GM18873 (cell line): ENCODE results near the gene KIAA0040.
A peak's percentile ranks its signal among the peaks of the same experiment; 100 is the strongest.

Experiments
- ATAC-seq: cut with Tn5 transposase; IDR thresholded peaks from one replicate; pipeline ENCODE4 v1.9.1; 2021; ENCODE audit warnings: mild to moderate bottlenecking, moderate library complexity, moderate number of reproducible peaks; ENCODE audit not compliant: unreplicated experiment, low FRiP score

Gene KIAA0040

GRCh38 chr1:175192630-175193526 is at the start of gene KIAA0040:
KIAA0040 (minus strand) TSS chr1:175192776; CDS start chr1:175161013, 31,763 bp downstream.
- peak; percentile 37 for ATAC-seq

GRCh38 chr1:175237389-175237788 is 44.8 kb upstream of the KIAA0040 start:
- peak; percentile 78 for ATAC-seq

- no peak for ATAC-seq
Observed at GRCh38 chr1:175234639-175235038, 42.1 kb upstream of the KIAA0040 start.

GRCh38 chr1:175232335-175232734 is 39.8 kb upstream of the KIAA0040 start:
- ATAC-seq, result no peak

GRCh38 chr1:175225805-175226129 is 33.2 kb upstream of the KIAA0040 start:
- ATAC-seq, result peak; percentile 32

- ATAC-seq, result no peak
Observed at GRCh38 chr1:175222296-175222938, 29.8 kb upstream of the KIAA0040 start.

- no peak for ATAC-seq
Observed at GRCh38 chr1:175221557-175222175, 29.1 kb upstream of the KIAA0040 start.

GRCh38 chr1:175220853-175221556 is 28.4 kb upstream of the KIAA0040 start:
- ATAC-seq, result no peak

- no peak for ATAC-seq
Observed at GRCh38 chr1:175219774-175220173, 27.2 kb upstream of the KIAA0040 start.

GRCh38 chr1:175218786-175219434 is 26.3 kb upstream of the KIAA0040 start:
- ATAC-seq, result no peak

- ATAC-seq, result no peak
Observed at GRCh38 chr1:175217721-175218531, 25.4 kb upstream of the KIAA0040 start.

- no peak for ATAC-seq
Observed at GRCh38 chr1:175216444-175216843, 23.9 kb upstream of the KIAA0040 start.

- no peak for ATAC-seq
Observed at GRCh38 chr1:175211656-175212055, 19.1 kb upstream of the KIAA0040 start.

- no peak for ATAC-seq
Observed at GRCh38 chr1:175210744-175211143, 18.2 kb upstream of the KIAA0040 start.

GRCh38 chr1:175209493-175209921 is 16.9 kb upstream of the KIAA0040 start:
- ATAC-seq, result peak; percentile 9

- ATAC-seq, result peak; percentile 85
Observed at GRCh38 chr1:175208773-175209492, 16.4 kb upstream of the KIAA0040 start.

- ATAC-seq, result no peak
Observed at GRCh38 chr1:175207971-175208370, 15.4 kb upstream of the KIAA0040 start.

- no peak for ATAC-seq
Observed at GRCh38 chr1:175206687-175207086, 14.1 kb upstream of the KIAA0040 start.

- no peak for ATAC-seq
Observed at GRCh38 chr1:175204330-175204729, 11.8 kb upstream of the KIAA0040 start.
